HEK293 (cell line): ENCODE data around the gene MEOX1.

Source experiments
- CTCF ChIA-PET: fragments of 350-600 bp; formaldehyde crosslinking; extraction: SDS; loops from one replicate; lab custom pipeline; 2021; ENCODE audit warnings: antibody characterized with exemption; lab: Yijun Ruan, JAX
- POLR2A ChIA-PET: fragments of 300-600 bp; formaldehyde crosslinking; extraction: SDS; loops from one replicate; lab custom pipeline; 2020; ENCODE audit warnings: antibody characterized with exemption, inconsistent platforms; lab: Yijun Ruan, JAX
- H3K27ac ChIP-seq: fragments of 200-500 bp; sonication (Bioruptor generic); 2 replicates; pipeline ENCODE4 v1.5.1; 2014; ENCODE audit warnings: low read depth, low read length, control low read depth, inconsistent platforms; ENCODE audit errors: extremely low read depth
- H3K36me3 ChIP-seq, 2 experiments: fragments of 200-500 bp in 1 of 2; sonication (Bioruptor generic) in 1 of 2; 1 replicate in 1 of 2; 2 replicates in 1 of 2; pipeline ENCODE4 v1.5.1; 2014 to 2017; ENCODE audit warnings: inconsistent platforms in 2 of 2, low read length in 2 of 2; ENCODE audit not compliant: control insufficient read depth in 2 of 2, insufficient read depth in 1 of 2
- H3K4me1 ChIP-seq: fragments of 200-500 bp; sonication (Bioruptor generic); 2 replicates; pipeline ENCODE4 v1.5.1; 2014; ENCODE audit warnings: mild to moderate bottlenecking, low read length, inconsistent platforms; ENCODE audit not compliant: control insufficient read depth, insufficient read depth
- H3K4me3 ChIP-seq: 2 replicates; pipeline ENCODE4 v1.5.1; 2011; ENCODE audit warnings: low read depth, mild to moderate bottlenecking, control low read depth, low read length, moderate library complexity
- H3K9me3 ChIP-seq: fragments of 200-500 bp; sonication (Bioruptor generic); 2 replicates; pipeline ENCODE4 v1.5.1; 2014; ENCODE audit warnings: low read depth, low read length, inconsistent platforms; ENCODE audit not compliant: control insufficient read depth, insufficient read depth
- GLIS2 ChIP-seq: fragments of 450-650 bp; formaldehyde crosslinking; IDR thresholded peaks from 2 replicates; pipeline ENCODE4 v1.5.1; 2016; ENCODE audit warnings: missing biosample characterization, missing genetic modification characterization
- MZF1 ChIP-seq: fragments of 450-650 bp; formaldehyde crosslinking; IDR thresholded peaks from 2 replicates; pipeline ENCODE4 v1.5.1; 2017; ENCODE audit warnings: missing biosample characterization, missing genetic modification characterization, borderline replicate concordance
- OVOL3 ChIP-seq: fragments of 450-650 bp; formaldehyde crosslinking; IDR thresholded peaks from 2 replicates; pipeline ENCODE4 v1.5.1; 2016; ENCODE audit warnings: missing biosample characterization, missing genetic modification characterization
- PRDM4 ChIP-seq: fragments of 450-650 bp; formaldehyde crosslinking; IDR thresholded peaks from 2 replicates; pipeline ENCODE4 v1.5.1; 2017; ENCODE audit warnings: missing biosample characterization, missing genetic modification characterization
- SP3 ChIP-seq: fragments of 450-650 bp; formaldehyde crosslinking; IDR thresholded peaks from 2 replicates; pipeline ENCODE4 v1.5.1; 2016; ENCODE audit warnings: missing biosample characterization, missing genetic modification characterization
- TCF7L2 ChIP-seq: IDR thresholded peaks from 2 replicates; pipeline ENCODE4 v1.6.1; 2011; ENCODE audit warnings: low read depth, mild to moderate bottlenecking, inconsistent platforms, low read length, moderate library complexity, borderline replicate concordance
- ZNF114 ChIP-seq: fragments of 450-650 bp; formaldehyde crosslinking; IDR thresholded peaks from 2 replicates; pipeline ENCODE4 v1.5.0; 2017; ENCODE audit warnings: missing biosample characterization, missing genetic modification characterization
- ZNF133 ChIP-seq: fragments of 450-650 bp; formaldehyde crosslinking; IDR thresholded peaks from 2 replicates; pipeline ENCODE4 v1.5.1; 2016; ENCODE audit warnings: missing biosample characterization, missing genetic modification characterization
- ZNF248 ChIP-seq: fragments of 450-650 bp; formaldehyde crosslinking; IDR thresholded peaks from 2 replicates; pipeline ENCODE4 v1.5.1; 2017; ENCODE audit warnings: missing biosample characterization, missing genetic modification characterization
- ZNF324 ChIP-seq: fragments of 450-650 bp; formaldehyde crosslinking; IDR thresholded peaks from 2 replicates; pipeline ENCODE4 v1.5.1; 2016; ENCODE audit warnings: missing biosample characterization, missing genetic modification characterization
- ZNF37A ChIP-seq: fragments of 450-650 bp; IDR thresholded peaks from 2 replicates; pipeline ENCODE4 v1.5.1; 2018; ENCODE audit warnings: missing biosample characterization, missing genetic modification characterization
- ZNF426 ChIP-seq: fragments of 450-650 bp; formaldehyde crosslinking; IDR thresholded peaks from 2 replicates; pipeline ENCODE4 v1.5.1; 2017; ENCODE audit warnings: missing biosample characterization, missing genetic modification characterization, mild to moderate bottlenecking, inconsistent platforms, moderate library complexity
- ZNF473 ChIP-seq: fragments of 450-650 bp; formaldehyde crosslinking; IDR thresholded peaks from 2 replicates; pipeline ENCODE4 v1.5.1; 2017; ENCODE audit warnings: missing biosample characterization, missing genetic modification characterization
- ZNF48 ChIP-seq: fragments of 450-650 bp; formaldehyde crosslinking; IDR thresholded peaks from 2 replicates; pipeline ENCODE4 v1.5.1; 2016; ENCODE audit warnings: missing biosample characterization, missing genetic modification characterization
- ZNF544 ChIP-seq: fragments of 450-650 bp; formaldehyde crosslinking; IDR thresholded peaks from 2 replicates; pipeline ENCODE4 v1.5.0; 2017; ENCODE audit warnings: missing biosample characterization, missing genetic modification characterization
- ZNF585B ChIP-seq: fragments of 450-650 bp; formaldehyde crosslinking; IDR thresholded peaks from 2 replicates; pipeline ENCODE4 v1.5.1; 2016; ENCODE audit warnings: missing biosample characterization, missing genetic modification characterization
- ZNF600 ChIP-seq: fragments of 450-650 bp; formaldehyde crosslinking; IDR thresholded peaks from 2 replicates; pipeline ENCODE4 v1.5.1; 2016; ENCODE audit warnings: missing biosample characterization, missing genetic modification characterization
- ZNF610 ChIP-seq: fragments of 450-650 bp; formaldehyde crosslinking; IDR thresholded peaks from 2 replicates; pipeline ENCODE4 v1.5.1; 2016; ENCODE audit warnings: missing biosample characterization, missing genetic modification characterization, borderline replicate concordance
- ZNF843 ChIP-seq: fragments of 450-650 bp; formaldehyde crosslinking; IDR thresholded peaks from 2 replicates; pipeline ENCODE4 v1.5.1; 2016; ENCODE audit warnings: missing biosample characterization, missing genetic modification characterization
- ZSCAN23 ChIP-seq: fragments of 450-650 bp; formaldehyde crosslinking; IDR thresholded peaks from 2 replicates; pipeline ENCODE4 v1.5.1; 2016; ENCODE audit warnings: missing biosample characterization, missing genetic modification characterization
- ZSCAN4 ChIP-seq: fragments of 450-650 bp; formaldehyde crosslinking; IDR thresholded peaks from 2 replicates; pipeline ENCODE4 v1.5.1; 2017; ENCODE audit warnings: missing biosample characterization, missing genetic modification characterization

The MEOX1 gene

GRCh38 chr17:43691317-43691693, 29.6 kb upstream of the MEOX1 start:
- Histone ChIP-seq H3K27ac (no peak overlapping the region), H3K4me3 (no peak overlapping the region), H3K4me1 (no peaks in the 10 kb centered on the region), H3K36me3 (no peaks in the 10 kb centered on the region), H3K9me3 (no peaks in the 10 kb centered on the region)
- POLR2A ChIA-PET: interaction anchor here (0.6 kb wide), 1 partner anchor 106 kb away, joined by 3 read pairs; no protein-coding TSS in a partner anchor
- CTCF ChIA-PET: interaction anchor here (0.6 to 6.3 kb wide), 5 partner anchors 26 to 305 kb away, joined by 3 to 128 read pairs (median 3); no protein-coding TSS in a partner anchor
- no peak for TF ChIP-seq ZSCAN23 (tag by site-specific recombination)
- no peak for TF ChIP-seq ZNF473 (tag by site-specific recombination)
- TF ChIP-seq ZNF48 (tag by site-specific recombination): no peak
- no peak for TF ChIP-seq ZNF610 (tag by site-specific recombination)
- no peak for TF ChIP-seq ZNF600
- no peak for TF ChIP-seq ZNF248 (tag by site-specific recombination)
- TF ChIP-seq ZNF324 (tag by site-specific recombination): no peak
- TF ChIP-seq MZF1: no peak
- TF ChIP-seq PRDM4 (tag by site-specific recombination): no peak

GRCh38 chr17:43690624-43691316, 29.0 kb upstream of the MEOX1 start:
- CTCF ChIA-PET: interaction anchor here (0.6 to 6.3 kb wide), 3 partner anchors 18 to 305 kb away, joined by 4 to 128 read pairs (median 4); no protein-coding TSS in a partner anchor
- H3K9me3 ChIP-seq: no peaks in the 10 kb centered on the region
- no peak overlapping the region for H3K4me3 ChIP-seq
- no peak for TF ChIP-seq GLIS2
- no peak for TF ChIP-seq ZSCAN4 (tag by site-specific recombination)
- TF ChIP-seq ZNF544 (tag by site-specific recombination): no peak
- TF ChIP-seq TCF7L2: no peak
- no peak for TF ChIP-seq ZNF114 (tag by site-specific recombination)
- no peak for TF ChIP-seq OVOL3 (tag by site-specific recombination)
- TF ChIP-seq ZNF133 (tag by site-specific recombination): no peak
- TF ChIP-seq ZNF426: no peak
- H3K27ac ChIP-seq: no peak overlapping the region
- H3K36me3 ChIP-seq: no peaks in the 10 kb centered on the region
- H3K4me1 ChIP-seq: no peaks in the 10 kb centered on the region
- POLR2A ChIA-PET: interaction anchor here (0.6 to 0.7 kb wide), 2 partner anchors 45 to 105 kb away, joined by 3 read pairs; no protein-coding TSS in a partner anchor

- ChIA-PET CTCF (interaction anchor here (0.6 to 1.7 kb wide), 4 partner anchors 9 to 17 kb away, joined by 3 to 5 read pairs (median 4); no protein-coding TSS in a partner anchor), POLR2A (interaction anchor here (0.6 kb wide), 1 partner anchor 31 kb away, joined by 3 read pairs; no protein-coding TSS in a partner anchor)
- Histone ChIP-seq H3K27ac (no peak overlapping the region), H3K36me3 (no peaks in the 10 kb centered on the region), H3K4me1 (no peaks in the 10 kb centered on the region), H3K9me3 (no peaks in the 10 kb centered on the region), H3K4me3 (no peak overlapping the region)
- no peak for TF ChIP-seq ZNF843
- TF ChIP-seq SP3 (tag by site-specific recombination): no peak
- TF ChIP-seq ZNF37A (tag by site-specific recombination): no peak
- no peak for TF ChIP-seq ZNF600
- no peak for TF ChIP-seq ZNF585B (tag by site-specific recombination)
These were observed 28.1 kb upstream of the MEOX1 start for GRCh38 chr17:43689814-43690213.
